Activated naive CD8-positive, alpha-beta T cell treated with anti-CD3 and anti-CD28 coated beads, Interleukin-2, amount 50 U/mL, for 16 hours (primary cell): Measurements from ENCODE around the gene NBEA.
"Not testable (repeated sequence)": the region's sequence is repeated elsewhere in the genome, so short reads cannot be mapped to it uniquely, and the experiment has no call there.

Experiments used
- DNase-seq: peaks from one replicate; pipeline ENCODE4 v3.0.0-alpha.2; 2020; ENCODE audit warnings: low read depth, low spot score

Gene NBEA

DNA sequence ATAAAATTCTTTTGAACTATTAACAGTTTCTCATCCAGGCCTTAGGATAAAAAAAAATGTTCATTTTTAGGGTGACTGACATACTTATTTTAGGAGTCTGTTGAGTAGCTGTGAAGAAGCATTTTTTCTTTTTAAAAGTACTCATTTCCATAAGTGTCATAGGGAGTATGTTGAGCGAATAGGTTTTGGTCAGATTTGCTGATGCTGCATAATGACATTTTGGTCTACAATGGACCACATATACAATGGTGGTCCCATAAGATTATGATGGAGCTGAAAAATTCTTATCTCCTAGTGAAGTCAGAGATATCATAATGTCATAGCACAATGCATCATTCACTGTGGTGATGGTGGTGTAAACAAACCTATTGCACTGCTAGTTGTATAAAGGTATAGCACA, 17.4 kb downstream of the NBEA start:
- DNase-seq = no peak

DNA sequence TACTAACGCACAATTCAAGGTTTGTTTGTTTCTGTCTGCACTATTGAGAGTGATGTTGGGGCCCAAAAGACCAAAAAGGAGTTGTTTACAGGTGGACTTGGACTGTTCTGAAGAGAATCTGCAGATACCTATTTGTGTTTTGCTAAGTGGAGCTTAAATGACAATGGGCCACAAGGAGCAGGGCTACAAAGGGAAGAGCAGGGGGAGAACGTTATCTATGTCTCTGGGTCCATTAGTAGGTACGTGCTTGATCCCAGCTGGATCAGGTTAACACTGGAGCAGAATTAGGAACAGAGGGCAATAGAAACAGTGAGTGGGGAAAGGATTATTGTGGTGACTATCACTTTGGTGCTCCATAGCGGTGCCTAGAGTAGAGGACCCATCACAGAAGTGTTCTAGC, 22.5 kb downstream of the NBEA start:
- DNase-seq = no peak

DNA sequence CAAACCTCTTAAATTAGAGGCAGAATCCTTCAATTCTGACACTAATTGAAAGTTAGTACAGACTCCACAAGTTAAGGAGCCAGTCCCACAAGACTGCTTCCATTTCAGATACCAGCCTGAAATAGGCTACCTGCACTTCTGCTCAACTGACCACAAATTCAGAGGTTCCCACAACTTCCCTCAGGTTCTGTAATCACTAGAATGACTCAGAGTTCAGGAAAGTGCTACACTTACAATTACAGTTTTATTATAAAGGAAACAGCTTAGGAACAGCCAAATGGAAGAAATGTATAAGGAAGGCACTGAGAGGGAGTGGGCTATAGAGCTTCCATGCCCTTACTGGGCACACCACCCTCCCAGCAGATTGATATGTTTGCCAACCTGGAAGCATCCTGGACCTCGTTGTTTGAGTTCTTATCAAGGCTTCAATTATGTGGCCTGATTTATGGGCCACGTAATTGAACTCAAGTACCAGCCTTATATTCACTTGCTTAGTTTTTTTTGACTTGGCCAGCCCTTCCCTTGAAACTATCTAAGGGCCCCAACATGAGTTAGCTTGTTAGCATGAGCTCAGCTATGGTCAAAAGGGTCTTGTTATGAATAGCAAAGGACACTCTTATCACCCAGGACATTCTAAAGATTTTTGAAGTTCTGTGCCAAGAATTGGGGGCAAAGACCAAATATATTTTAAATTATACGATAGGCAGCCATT, 25.9 kb downstream of the NBEA start:
- DNase-seq = no peak

DNA sequence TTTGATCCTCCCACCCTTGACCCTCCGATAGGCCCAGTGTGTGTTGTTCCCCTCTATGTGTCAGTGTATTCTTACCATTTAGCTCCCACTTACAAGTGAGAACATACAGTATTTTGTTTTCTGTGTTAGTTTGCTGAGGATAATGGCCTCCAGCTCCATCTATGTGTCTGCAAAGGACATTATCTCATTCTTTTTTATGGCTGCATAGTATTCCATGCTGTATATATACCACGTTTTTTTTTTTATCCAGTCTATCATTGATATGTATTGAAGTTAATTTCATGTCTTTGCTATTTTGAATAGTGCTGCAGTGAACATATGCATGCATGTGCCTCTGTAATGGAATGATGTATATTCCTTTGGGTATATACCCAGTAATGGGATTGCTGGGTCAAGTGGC, 27.5 kb downstream of the NBEA start:
- DNase-seq = not testable (repeated sequence)

DNA sequence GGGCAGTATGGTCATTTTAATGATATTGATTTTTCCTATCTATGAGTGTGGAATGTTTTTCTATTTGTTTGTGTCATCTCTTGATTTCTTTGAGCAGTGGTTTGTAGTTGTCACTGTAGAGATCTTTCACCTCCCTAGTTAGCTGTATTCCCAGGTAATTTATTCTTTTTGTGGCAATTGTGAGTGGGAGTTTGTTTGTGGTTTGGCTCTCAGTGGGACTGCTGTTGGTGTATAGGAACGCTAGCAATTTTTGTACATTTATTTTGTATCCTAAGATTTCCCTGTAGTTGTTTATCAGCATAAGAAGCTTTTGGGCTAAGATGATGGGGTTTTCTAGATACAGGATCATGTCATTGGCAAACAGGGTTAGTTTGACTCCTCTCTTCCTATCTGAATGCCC, 28.9 kb downstream of the NBEA start:
- DNase-seq = no peak

DNA sequence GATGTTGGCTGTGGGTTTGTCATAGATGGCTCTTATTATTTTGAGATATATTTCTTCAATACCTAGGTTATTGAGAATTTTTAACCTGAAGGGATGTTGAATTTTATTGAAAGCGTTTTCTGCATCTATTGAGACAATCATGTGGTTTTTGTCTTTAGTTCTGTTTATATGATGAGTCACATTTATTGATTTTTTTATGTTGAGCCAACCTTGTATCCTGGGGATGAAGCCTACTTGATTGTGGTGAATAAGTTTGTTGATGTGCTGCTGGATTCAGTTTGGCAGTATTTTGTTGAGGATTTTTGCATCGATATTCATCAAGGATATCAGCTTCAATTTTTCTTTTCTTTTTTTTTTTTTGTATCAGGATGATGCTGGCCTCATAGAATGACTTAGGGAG, 29.4 kb downstream of the NBEA start:
- DNase-seq = no peak

DNA sequence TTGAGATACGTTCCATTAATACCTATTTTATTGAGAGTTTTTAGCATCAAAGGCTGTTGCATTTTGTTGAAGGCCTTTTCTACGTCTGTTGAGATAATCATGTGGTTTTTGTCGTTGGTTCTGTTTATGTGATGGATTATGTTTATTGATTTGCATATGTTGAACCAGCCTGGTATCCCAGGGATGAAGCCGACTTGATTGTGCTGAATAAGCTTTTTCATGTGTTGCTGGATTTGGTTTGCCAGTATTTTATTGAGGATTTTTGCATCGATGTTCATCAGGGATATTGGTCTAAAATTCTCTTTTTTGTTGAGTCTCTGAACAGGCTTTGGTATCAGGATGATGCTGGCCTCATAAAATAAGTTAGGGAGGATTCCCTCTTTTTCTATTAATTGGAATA, 43.1 kb downstream of the NBEA start:
- DNase-seq = not testable (repeated sequence)

DNA sequence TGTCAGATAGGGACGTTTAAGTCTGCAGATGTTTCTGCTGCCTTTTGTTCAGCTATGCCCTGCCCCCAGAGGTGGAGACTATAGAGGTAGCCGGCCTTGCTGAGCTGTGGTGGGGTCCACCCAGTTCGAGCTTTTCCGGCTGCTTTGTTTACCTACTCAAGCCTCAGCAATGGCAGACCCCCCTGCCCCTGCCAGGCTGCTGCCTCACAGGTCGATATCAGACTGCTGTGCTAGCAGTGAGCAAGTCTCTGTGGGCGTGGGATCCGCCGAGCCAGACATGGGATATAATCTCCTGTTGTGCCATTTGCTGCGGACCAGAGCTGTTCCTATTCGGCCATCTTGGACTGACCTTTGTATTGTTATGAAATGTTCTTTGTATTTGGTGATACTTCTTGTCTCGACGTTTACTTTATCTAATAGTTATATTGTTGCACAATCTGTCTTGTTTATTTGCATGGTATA, 46.3 kb downstream of the NBEA start:
- no peak for DNase-seq

DNA sequence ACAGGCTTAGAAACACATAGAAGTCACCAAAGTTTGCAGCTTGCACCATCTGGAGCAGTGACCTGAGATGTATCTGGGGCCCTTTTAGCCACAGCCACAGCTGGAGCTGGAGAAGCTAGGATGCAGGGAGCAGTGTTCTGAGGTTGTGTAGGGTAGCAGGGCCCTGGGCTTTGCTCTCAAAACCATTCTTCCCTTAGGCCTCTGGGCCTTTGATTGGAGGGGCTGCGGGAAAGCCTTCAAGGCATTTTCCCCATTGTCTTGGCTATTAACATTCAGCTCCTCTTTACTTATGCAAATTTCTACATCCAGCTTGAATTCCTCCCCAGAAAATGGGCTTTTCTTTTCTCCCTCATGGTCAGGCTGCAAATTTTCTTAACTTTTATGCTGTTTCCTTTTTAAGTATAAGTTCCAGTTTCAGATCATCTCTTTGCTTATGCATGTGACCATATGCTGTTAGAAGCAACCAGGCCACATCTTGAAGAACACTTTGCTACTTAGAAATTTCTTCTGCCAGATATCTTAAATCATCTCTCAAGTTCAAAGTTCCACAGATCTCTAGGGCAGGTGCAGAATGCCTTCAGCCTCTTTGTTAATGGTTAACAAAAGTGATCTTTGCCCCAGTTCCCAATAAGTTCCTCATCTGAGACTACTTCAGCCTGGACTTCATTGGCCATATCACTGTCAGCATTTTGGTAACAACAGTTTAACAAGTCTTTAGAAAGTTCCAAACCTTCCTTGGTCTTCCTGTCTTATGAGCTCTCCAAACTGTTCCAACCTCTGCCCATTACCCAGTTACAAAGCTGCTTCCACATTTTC, 48.5 kb downstream of the NBEA start:
- DNase-seq = no peak

DNA sequence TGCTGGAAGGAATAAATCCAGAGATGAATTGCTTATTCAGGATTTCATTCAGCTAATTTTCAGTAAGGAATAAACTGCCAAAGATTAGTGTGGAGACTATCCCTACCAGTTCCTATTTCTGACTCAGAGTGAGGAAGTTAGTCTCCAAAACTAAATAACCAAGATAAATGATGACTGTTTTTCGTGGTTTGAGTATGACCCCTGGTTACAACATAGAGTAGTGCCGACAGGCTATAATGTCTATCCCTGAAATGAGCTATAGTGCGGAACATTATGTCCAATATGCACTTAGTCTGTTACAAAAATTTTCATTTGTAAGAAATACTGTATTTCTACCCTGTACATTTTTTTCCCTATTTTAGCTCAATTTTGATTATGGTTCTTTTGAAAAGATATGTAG, 51.4 kb downstream of the NBEA start:
- DNase-seq = no peak

DNA sequence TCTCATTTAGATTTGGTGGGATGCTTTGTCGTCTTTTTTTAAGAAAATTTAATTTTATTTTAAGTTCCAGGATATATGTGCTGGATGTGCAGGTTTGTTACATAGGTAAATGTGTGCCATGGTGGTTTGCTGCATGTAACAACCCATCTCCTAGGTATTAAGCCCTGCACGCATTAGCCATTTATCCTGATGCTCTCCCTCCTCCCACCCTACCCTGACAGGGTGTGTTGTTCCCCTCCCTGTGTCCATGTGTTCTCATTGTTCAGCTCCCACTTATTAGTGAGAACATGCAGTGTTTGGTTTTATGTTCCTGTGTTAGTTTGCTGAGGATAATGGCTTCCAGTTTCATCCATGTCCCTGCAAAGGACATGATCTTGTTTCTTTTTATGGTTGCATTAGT, 61.7 kb downstream of the NBEA start:
- not testable (repeated sequence) for DNase-seq

DNA sequence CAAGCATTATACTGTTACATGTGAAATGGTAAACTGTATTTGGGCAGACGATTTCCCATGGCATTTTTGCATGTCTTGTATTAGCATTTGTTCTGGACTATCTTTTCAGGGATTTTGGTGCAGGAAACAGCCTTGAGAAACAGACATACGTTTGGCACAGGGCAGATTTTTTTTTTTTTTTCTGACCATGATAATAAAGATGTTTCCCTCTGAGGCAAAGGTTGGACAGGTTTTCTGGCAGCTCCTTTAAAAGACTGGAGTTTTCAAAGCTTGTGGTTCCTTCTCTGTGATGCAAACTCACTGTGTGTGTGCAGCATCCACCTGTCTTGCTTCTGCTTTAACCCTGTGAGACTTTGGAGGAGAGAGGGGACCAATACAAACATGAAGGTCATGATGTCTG, 63.0 kb downstream of the NBEA start:
- DNase-seq = no peak

DNA sequence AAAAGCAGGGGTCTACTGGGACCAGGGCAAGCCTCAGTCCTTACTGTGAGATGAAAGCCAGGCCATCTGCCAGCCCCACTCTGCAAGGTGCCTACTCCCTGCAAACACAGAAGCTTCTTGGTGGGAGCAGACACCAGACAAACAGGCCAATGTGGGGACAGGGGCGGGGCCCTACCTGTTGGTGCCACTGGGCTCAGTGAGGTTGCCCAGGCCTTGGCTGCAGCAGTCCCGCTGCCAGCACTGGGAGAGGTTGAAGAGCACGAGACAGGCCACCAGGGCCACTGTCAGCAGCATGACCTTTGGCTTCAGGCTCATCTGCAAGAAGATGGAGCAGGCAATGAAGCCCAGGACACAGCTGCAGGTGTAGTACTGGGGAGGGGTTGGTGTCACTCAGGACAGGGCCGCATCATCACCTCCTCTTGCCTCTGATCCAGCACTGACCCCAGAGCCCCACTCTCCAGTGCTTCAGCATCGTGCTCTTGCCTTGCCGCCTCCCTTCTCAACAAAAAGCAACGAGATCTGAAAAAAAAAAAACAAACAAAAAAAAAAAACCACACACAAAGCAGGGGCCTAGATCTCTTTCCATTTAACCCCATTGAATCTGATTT, 72.6 kb downstream of the NBEA start:
- DNase-seq = no peak

DNA sequence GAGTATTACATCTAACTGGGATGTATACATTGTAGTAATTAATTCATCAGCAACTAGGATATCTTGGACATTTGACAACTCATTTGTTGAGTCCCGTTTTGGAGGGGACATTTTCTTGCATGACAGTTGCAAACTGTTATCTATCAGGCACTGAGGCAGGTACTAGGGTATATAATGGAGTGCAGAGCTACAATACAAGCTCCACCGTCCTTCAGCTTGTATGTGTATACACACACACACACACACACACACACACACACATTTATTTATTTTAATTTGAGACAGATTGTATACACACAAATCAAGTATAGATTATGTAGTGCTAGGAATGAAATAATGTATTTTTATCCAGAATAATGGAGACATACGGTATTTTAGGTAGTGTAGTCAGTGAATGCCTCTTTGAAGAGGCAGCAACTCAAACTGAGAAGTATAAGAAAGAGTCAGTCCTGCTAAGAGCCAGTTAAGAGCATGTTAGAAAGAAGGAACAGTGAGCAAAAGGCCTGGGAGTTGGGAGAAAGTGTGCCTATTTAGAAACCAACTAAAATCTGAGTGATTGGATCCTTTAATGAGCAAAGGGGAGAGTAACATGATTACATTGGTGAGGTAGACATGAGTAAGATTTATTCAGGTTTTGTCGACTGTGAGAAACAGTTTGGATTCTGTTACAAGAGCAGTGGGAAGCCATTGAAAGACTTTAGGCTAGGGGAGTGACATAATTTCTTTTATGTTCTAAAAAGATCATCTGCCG, 74.5 kb downstream of the NBEA start:
- DNase-seq = no peak

DNA sequence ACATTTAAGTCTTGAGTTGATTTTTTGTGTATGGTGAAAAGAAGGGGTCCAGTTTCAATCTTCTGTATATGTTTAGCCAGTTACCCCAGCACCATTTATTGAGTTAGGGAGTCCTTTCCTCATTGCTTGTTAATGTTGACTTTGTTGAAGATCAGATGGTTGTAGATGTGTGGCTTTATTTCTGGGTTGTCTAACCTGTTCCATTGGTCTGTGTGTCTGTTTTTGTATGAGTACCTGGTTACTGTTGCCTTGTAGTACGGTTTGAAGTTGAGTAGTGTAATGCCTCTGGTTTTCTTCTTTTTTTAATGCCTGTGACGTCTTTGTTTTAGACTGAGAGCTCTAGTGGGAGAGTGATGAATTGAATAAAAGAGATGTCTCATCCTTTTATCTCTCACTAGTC, 83.2 kb downstream of the NBEA start:
- no peak for DNase-seq

DNA sequence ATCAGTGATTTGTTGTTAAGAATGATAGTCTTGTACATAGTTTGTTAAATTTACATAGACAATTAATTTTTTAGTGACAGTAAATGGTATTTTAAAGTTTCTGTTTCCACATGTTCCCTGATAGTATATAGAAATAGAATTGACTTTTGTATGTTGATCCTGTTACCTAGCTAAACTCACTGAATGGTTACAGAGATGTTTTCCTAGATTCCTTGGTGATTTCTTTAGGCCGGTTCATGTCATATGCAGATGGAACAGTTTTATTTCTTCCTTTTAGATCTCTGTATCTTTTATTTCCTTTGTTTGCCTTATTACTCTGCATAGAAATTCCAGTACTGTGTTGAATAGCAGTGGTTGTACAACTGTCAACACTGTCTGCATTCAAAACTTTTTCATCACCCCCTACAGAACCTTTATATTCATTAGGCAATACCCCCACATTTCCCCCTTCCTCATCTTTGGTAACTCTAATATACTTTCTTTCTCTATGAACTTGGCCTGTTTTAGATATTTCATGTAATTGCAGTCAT, 86.3 kb downstream of the NBEA start:
- DNase-seq = no peak

DNA sequence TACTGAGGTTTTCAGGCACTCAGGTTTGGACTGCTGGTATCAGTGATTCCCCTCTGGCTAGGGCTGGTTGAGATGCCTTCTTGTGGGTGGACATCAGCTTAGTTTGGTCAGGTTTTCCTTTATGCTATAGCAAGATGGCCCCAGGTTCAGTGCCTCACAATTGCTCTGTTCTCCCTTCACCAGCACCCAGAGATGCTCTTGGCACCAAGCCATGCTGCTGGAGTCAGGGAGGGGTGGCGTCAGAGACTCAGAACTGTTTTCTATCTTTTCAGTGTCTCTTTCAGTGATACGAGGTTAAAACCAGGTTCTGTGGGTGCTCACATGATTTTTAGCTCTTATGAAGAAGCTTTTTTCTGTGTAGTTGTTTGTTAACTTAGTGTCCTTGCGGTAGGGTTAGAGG, 96.9 kb downstream of the NBEA start:
- no peak for DNase-seq

DNA sequence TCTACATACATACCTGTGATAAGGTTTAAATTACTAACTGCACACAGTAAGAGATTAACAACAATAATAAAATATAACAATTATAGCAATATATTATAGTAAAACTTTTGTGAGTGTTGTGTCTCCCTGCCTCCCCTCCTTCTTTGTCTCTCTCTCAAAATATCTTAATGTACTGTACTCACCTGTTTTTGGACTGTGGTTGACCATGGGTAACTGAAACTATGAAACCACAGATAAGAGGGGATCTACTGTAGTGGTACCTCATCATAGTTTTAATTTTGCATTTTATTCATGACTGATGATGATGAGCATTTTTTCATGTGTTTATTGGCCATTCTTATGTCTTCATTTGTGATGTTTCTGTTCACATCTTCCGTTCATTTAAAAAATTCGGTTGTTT, 104.5 kb downstream of the NBEA start:
- DNase-seq = no peak

DNA sequence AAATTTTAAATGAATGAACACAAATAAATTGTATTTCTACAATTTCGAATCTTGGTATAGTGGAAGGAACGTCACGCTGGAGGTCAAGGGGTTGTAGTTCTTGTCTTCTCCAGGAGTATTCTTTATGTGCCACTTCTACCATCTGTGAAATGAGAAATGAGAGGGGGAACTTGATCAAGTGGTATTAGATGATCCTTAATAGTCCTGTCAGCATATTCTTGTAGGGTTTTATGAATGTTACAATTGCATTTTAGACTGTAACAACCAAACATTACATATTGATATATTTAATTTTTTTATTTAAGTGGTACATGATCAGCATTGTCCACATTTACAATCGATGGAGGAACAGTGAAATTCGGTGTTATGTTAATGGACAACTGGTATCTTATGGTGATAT, 113.6 kb downstream of the NBEA start:
- no peak for DNase-seq

DNA sequence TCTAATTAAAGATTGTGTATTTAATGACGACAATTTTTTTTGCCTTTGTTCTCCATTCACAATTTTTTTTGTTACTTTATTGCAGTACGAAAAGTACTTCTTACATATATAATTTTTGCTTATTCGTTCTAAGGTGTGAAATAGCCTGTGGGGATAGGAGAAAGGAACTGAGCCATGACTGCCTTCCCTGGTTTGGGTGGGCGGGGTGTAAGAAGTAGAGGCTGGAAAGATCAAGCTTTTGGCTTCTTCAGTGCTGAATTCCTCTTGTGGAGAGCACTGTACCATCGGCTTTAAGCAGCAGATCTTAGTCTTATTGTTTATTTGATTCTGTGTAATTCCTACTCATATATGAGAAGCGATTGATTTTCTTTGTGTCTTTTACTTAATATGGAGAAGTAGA, 115.8 kb downstream of the NBEA start:
- no peak for DNase-seq

DNA sequence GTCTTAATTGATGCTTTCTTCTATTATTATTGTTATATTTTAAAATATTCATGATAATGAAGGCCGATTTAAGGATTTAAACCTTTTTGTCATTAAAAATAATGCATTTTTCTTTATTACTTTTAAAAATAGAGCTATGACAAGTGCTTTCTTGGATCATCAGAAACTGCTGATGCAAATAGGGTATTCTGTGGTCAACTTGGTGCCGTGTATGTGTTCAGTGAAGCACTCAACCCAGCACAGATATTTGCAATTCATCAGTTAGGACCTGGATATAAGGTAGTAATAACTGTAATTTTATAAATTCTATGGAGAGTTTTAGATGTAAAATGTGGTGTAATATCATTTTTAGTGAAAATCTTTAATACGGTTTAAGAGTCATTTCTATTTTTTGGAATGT, 116.5 kb downstream of the NBEA start:
- not testable (repeated sequence) for DNase-seq

DNA sequence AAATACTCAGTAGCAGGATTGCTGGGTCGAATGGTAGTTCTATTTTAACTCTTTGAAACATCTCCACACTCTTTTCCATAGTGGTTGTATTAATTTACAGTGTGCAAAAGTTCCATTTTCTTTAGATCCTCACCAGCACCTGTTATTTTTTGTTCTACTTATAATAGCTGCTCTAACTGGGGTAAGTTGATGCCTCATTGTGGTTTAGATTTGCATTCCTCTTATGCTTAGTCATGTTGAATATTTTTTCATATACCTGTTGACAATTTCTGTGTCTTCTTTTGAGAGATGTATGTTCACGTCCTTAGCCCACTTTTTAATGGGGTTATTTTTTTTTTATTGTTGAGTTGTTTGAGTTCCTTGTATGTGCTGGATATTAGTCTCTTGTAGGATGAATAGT, 144.6 kb downstream of the NBEA start:
- no peak for DNase-seq
